ENCODE data around the gene MYPN.

MYPN gene

GRCh38 chr10:68118657-68119056, 9.4 kb downstream of the MYPN start:
- TF ChIP-seq REST (IDR thresholded peaks at IDR 0.05; ENCODE audit: insufficient read depth in 1 of 2, low read depth in 2 of 2, low read length in 2 of 2) (no peak), FOXP2 (optimal IDR thresholded peaks at IDR 0.05; ENCODE audit: borderline replicate concordance, extremely low read depth, extremely low read length, insufficient read depth) (no peak), TAF1 (IDR thresholded peaks at IDR 0.05; ENCODE audit: borderline replicate concordance, insufficient read depth, low read length) (no peak), POLR2AphosphoS5 (IDR thresholded peaks at IDR 0.05; ENCODE audit: low read depth, low read length) (no peak), SIN3A (IDR thresholded peaks at IDR 0.05; ENCODE audit: borderline replicate concordance, insufficient read depth, low read length) (no peak)

- TF ChIP-seq POLR2AphosphoS5 (IDR thresholded peaks at IDR 0.05; ENCODE audit: low read depth, low read length), result no peak
- TF ChIP-seq FOXP2 (optimal IDR thresholded peaks at IDR 0.05; ENCODE audit: borderline replicate concordance, extremely low read depth, extremely low read length, insufficient read depth), result no peak
- no peak for TF ChIP-seq TAF1 (IDR thresholded peaks at IDR 0.05; ENCODE audit: borderline replicate concordance, insufficient read depth, low read length)
- no peak for TF ChIP-seq SIN3A (IDR thresholded peaks at IDR 0.05; ENCODE audit: borderline replicate concordance, insufficient read depth, low read length)
- no peak for TF ChIP-seq REST (IDR thresholded peaks at IDR 0.05; ENCODE audit: insufficient read depth in 1 of 2, low read depth in 2 of 2, low read length in 2 of 2)
Observed at GRCh38 chr10:68121020-68121743, 11.9 kb downstream of the MYPN start.

DNA sequence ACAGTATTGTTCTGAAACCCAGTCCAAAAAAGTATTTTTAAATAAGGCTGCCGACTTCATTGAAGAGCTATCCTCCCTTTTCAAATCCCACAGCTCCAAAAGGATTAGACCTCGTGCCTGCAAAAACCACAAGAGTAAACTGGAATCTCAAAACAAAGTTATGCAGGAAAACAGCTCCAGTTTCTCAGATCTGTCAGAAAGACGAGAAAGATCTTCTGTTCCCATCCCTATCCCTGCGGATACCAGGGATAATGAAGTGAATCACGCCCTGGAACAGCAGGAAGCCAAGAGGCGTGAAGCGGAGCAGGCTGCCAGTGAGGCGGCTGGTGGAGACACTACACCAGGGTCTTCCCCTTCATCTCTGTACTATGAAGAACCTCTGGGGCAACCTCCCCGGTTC, 12.6 kb downstream of the MYPN start:
- TF ChIP-seq FOXP2 (optimal IDR thresholded peaks at IDR 0.05; ENCODE audit: borderline replicate concordance, extremely low read depth, extremely low read length, insufficient read depth) (peak; percentile 52), POLR2AphosphoS5 (IDR thresholded peaks at IDR 0.05; ENCODE audit: low read depth, low read length) (no peak)

DNA sequence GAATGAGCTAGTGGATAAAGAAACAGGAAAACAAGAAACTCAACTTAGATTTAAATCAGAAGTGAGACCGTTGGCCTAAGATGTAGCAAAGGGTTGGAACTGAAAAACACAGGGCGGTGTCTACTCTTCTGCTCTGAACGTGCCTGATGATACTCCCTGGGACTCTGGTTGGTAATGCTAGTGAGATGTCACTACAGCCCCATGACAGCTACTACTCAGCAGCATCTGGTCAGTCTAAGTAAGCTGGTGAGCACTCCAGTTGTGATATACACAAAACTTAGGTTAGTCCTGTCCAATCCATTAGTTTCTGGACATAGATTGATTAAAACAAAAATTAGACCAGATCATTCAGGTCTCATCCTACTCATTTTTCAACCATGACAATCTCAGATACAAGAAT, 15.4 kb downstream of the MYPN start:
- no peak for TF ChIP-seq FOXP2 (optimal IDR thresholded peaks at IDR 0.05; ENCODE audit: borderline replicate concordance, extremely low read depth, extremely low read length, insufficient read depth)
- no peak for TF ChIP-seq POLR2AphosphoS5 (IDR thresholded peaks at IDR 0.05; ENCODE audit: low read depth, low read length)
- TF ChIP-seq TAF1 (IDR thresholded peaks at IDR 0.05; ENCODE audit: borderline replicate concordance, insufficient read depth, low read length), result no peak
- TF ChIP-seq SIN3A (IDR thresholded peaks at IDR 0.05; ENCODE audit: borderline replicate concordance, insufficient read depth, low read length), result no peak
- no peak for TF ChIP-seq REST (IDR thresholded peaks at IDR 0.05; ENCODE audit: insufficient read depth in 1 of 2, low read depth in 2 of 2, low read length in 2 of 2)

GRCh38 chr10:68125772-68126171, 16.5 kb downstream of the MYPN start:
- no peak for TF ChIP-seq TAF1 (IDR thresholded peaks at IDR 0.05; ENCODE audit: borderline replicate concordance, insufficient read depth, low read length)
- no peak for TF ChIP-seq POLR2AphosphoS5 (IDR thresholded peaks at IDR 0.05; ENCODE audit: low read depth, low read length)
- no peak for TF ChIP-seq REST (IDR thresholded peaks at IDR 0.05; ENCODE audit: insufficient read depth in 1 of 2, low read depth in 2 of 2, low read length in 2 of 2)
- no peak for TF ChIP-seq FOXP2 (optimal IDR thresholded peaks at IDR 0.05; ENCODE audit: borderline replicate concordance, extremely low read depth, extremely low read length, insufficient read depth)
- no peak for TF ChIP-seq SIN3A (IDR thresholded peaks at IDR 0.05; ENCODE audit: borderline replicate concordance, insufficient read depth, low read length)
